Superior temporal gyrus (tissue), 1 donor: ENCODE results near the gene ZRANB1.
A peak's percentile ranks its signal among the peaks of the same experiment; 100 is the strongest.

ENCODE experiments used
- DNase-seq: peaks from one replicate; pipeline ENCODE4 v3.0.0-alpha.2; 2016; ENCODE audit errors: extremely low spot score

ZRANB1 gene

GRCh38 chr10:125035588-125036295 is 93.8 kb downstream of the ZRANB1 start:
- peak; percentile 52 for DNase-seq

- DNase-seq: no peak
Measured at GRCh38 chr10:125037145-125037877, 95.4 kb downstream of the ZRANB1 start.
